Measurements from ENCODE around the gene SH3TC1.

Gene SH3TC1

DNA sequence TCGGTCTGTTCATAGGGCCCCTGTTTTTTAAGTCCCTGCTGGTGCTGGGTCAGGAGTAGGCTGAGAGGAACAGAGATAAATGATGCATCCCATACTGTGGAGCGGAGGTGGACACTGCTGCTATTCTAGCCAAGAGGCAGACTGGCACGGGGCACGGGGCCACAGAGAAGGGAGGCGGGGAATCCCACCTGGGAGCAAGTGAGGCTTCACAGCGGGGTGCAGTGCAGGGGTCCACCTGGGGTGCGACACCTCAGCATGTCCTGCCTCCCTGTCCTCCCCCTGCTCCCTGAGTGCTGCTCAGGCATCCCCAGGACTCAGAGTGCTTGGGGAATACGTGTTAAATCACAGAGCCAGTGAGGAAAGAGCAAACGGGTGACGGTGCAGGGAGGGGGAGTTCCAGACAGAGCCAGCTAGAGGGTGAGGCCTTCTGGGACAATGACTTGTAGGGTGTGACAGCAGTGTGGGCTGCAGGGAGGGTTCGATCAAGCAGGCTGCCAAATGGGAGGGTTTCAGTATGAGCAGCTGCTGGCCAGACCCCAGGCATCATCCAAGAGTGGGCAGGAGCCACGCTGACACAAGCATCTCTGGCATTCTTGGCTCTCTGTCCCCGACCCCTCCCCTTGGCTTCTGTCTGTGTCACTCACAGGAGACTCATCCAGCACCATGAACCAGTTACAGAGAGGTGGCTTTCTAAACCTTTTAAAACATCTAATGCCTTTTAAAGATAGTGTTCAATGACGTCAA, 56.8 kb downstream of the SH3TC1 start:
- TF ChIP-seq, protein P1, sequence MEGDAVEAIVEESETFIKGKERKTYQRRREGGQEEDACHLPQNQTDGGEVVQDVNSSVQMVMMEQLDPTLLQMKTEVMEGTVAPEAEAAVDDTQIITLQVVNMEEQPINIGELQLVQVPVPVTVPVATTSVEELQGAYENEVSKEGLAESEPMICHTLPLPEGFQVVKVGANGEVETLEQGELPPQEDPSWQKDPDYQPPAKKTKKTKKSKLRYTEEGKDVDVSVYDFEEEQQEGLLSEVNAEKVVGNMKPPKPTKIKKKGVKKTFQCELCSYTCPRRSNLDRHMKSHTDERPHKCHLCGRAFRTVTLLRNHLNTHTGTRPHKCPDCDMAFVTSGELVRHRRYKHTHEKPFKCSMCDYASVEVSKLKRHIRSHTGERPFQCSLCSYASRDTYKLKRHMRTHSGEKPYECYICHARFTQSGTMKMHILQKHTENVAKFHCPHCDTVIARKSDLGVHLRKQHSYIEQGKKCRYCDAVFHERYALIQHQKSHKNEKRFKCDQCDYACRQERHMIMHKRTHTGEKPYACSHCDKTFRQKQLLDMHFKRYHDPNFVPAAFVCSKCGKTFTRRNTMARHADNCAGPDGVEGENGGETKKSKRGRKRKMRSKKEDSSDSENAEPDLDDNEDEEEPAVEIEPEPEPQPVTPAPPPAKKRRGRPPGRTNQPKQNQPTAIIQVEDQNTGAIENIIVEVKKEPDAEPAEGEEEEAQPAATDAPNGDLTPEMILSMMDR (IDR thresholded peaks at IDR 0.05; ENCODE audit: extremely low read depth, missing control alignments): no peak
- no peak for DNase-seq (ENCODE audit: low spot score)

DNA sequence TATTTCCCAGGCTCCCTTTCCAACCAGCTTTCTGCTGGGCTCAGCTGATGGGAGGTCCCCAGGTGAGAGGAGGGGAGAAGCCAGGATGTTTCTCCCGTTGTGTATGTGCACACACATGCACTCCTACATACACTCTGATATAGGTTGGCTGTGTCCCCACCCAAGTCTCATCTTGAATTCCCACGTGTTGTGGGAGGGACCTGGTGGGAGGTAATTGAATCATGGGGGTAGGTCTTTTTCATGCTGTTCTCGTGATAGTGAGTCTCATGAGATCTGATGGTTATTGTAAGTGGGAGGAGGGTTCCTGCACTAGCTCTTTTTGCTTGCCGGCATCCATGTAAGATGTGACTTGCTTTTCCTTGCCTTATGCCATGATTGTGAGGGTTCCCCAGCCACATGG, 58.8 kb downstream of the SH3TC1 start:
- TF ChIP-seq, protein P1 (IDR thresholded peaks at IDR 0.05; ENCODE audit: extremely low read depth, missing control alignments): no peak
- no peak for DNase-seq (ENCODE audit: low spot score)

DNA sequence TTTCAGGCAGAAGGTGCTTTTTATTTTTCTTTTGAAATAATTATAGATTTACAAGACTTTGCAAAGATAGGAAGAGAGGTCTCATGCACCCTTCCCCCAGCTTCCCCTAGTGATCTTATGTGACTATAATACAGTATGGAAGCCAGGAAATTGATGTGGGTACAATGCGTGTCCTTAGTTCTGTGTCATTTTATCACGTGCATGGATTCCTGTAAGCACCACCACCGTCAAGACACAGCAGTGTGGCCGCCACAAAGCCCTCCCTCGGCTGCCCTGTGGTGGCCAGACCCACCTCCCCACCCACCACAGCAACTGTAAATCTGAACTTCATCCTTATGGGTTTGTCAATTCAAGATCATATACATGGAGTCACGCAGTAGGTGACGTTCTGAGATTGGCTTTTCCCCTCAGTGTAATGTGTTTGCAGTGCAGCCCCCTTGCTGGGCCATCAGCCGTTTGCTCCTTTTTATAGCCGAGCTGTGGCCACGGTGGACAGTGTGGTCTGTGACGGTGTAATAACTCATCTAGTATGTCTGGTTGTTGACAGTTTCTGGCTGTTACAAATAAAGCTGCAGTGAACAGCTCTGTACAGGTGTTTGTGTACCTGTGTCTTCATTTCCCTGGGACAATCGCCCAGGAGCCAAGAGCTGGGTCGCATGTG, 59.6 kb downstream of the SH3TC1 start:
- TF ChIP-seq, protein P1 (IDR thresholded peaks at IDR 0.05; ENCODE audit: extremely low read depth, missing control alignments): no peak
- DNase-seq (ENCODE audit: low spot score): no peak

DNA sequence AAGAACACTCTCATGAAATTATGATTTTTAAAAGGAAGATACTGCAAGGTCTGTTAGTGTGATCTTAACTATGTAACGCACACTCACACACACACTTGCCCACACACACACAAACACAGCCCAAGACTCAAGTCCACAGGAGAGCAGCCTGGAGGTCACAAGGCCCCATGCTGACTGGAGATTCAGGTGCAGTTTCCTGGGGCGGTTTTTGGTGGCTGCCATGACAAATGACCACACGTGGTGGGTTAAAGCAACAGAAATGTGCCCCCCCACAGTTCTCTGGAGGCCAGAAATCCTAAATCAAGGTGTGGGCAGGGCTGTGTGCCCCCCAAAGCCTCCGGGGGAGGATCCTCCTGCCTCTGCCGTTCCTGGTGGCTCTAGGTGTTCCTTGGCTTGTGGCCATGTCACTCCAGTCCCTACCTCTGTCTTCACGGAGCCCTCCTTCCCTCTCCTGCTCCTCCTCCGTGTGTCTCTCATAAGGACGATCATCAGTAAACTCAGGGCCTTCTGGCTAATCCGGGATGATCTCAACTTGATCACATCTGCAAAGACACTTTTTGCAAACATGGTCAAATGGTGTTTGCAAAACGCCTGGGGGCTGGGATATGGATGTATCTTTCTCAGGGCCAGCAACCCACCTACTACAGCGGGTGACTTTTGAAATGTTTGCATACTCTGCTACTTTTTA, 60.8 kb downstream of the SH3TC1 start:
- no peak for DNase-seq (ENCODE audit: low spot score)
- TF ChIP-seq, protein P1 (IDR thresholded peaks at IDR 0.05; ENCODE audit: extremely low read depth, missing control alignments): no peak

DNA sequence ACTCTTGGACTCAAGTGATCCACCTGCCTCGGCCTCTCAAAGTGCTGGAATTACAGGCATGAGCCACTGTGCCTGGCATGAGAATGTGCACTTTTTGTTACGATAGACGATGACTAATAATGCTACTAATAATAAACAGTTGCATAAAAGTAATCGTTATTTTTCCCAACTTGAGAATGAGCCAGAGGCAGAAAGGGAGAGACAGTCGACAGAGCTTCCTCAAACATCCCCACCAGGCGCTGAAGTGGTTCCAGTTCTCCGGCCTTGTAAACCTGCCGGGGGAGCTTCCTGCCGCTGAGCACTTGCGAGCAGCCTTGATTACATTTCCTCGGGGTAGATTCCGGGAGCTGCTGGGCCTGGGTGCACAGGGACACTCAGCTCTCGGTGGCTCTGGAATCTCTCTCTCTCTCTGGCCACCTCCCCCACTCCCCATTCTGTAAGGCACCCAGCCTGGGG, 61.6 kb downstream of the SH3TC1 start:
- TF ChIP-seq, protein P1 (IDR thresholded peaks at IDR 0.05; ENCODE audit: extremely low read depth, missing control alignments): no peak
- no peak for DNase-seq (ENCODE audit: low spot score)

DNA sequence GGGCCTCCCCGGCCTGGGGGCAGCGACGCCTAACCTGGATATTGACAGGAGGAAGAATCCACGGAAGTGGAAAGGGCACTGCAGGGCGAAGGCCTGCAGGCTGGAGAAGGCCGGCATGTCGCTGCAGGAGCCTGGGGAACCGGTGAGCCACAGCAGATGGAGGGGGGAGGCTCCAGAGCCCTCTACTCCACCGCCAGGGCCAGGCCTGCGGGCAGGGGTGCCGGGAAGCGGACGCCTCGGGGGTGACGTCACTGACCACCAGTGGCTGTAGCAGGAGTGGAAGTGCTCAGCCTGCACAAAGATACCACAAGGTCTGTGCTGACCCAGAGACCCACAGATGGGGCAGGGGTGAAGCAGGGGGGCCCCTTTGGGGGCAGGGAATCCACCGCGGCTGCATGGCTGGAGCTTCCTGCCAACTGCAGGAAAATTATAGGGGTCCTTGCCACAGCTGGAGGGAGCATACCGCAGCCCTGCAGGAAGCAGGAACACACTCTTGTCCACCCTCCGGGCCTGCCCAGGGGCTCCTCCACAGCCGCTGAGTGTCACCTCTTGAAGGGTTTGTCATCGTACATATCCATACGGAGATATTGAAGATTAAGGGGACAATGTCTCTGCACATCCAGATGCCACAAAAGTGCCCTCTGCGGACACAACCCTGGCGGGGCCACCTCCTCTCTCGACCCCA, 62.9 kb downstream of the SH3TC1 start:
- TF ChIP-seq, protein P1 (IDR thresholded peaks at IDR 0.05; ENCODE audit: extremely low read depth, missing control alignments): no peak
- DNase-seq (ENCODE audit: low spot score): no peak
